Inferior parietal cortex (tissue), 1 donor: ENCODE measurements around the gene PLLP.

Experiments
- DNase-seq: peaks from one replicate; pipeline ENCODE4 v3.0.0-alpha.2; 2016; ENCODE audit errors: extremely low spot score

The PLLP gene

DNA sequence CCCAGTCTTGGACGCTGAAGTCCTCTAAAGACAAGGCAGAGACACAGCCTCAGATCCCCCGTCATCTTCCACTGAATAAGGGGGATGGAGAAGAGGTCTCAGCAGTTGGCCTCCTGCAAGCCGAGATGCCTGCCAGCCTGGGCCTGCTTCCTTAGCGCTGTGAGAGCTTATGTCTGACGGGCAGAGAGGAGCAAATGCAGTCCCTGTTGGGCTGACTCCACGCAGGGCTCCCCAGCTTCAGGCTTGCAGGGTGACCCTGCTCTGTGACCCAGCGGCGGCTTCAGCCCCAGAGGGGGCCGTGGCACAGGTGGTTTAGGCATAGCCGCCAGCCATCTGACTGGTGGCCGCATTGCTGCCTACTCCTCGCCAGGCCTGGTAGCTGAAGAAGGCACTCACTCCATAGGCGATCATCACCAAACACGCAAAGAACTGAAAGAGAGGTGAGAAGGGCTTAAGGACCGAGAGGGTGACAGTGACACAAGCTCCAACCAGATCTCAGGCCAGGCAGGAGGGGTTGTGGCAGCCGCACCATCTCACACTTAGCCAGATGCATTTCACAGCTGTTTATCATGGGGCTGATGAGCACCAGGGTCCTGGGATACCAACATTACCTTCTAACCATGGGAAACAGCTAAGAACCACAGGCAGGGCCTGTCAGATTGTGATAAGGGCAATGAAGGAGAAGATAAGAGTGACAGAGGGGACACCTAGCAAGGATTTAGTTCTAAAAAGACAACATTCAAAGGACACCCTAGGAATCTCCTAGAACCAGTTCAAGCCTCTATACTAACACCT lies 27.7 kb downstream of the PLLP start:
- no peak for DNase-seq

DNA sequence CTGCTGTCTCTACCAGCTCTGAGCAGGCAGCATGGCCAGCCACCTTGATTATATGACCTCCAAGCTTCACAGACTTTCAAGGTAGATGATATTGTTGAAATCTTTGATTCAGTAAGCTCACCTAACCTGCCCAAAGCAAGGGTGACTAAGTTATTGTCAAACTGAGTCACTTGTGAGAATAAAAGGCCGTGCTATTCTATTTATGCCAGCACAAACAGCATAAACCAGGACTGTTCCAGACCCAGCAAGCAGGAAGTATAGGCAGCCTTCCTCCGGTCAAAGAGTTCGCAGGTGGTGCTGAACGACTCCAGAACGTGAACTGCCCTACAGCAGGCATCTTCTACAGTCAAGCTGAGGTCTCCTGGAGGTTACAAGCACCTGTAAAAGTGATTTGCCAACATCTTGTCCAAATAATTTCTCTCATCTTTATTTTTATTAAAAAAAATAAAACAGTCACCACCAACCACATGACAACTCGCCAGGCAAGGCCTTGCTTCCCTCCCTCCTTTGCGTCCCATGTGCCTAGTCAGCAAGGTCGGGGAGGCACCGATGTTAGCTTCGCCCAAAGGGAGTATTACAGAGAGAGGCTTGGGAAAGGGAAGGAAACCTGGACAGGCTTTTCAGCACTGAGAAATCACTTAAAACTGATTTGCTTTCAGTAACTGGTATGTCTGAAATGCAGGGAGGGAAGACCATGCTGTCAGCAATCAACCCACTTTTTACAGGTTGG lies 28.6 kb downstream of the PLLP start:
- no peak for DNase-seq

DNA sequence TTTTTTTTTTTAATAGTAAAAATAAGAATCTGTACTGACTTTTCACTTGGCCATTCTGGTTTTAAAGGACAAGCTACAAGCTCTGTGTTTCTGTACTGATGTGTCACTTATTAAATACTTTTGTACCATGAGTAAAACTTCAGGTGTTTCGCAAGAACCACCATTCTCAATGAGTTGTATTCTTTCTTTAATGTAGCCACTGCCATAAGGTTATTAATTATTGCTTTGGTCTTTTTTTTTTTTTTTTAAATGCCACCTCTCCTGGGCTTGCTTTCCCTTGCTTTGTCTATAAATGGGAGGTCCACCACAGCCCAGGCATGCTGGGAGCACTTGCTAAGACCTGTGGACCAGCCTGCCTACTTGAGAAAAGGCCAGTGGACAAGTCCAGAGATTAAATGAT lies 31.0 kb downstream of the PLLP start:
- DNase-seq = no peak

DNA sequence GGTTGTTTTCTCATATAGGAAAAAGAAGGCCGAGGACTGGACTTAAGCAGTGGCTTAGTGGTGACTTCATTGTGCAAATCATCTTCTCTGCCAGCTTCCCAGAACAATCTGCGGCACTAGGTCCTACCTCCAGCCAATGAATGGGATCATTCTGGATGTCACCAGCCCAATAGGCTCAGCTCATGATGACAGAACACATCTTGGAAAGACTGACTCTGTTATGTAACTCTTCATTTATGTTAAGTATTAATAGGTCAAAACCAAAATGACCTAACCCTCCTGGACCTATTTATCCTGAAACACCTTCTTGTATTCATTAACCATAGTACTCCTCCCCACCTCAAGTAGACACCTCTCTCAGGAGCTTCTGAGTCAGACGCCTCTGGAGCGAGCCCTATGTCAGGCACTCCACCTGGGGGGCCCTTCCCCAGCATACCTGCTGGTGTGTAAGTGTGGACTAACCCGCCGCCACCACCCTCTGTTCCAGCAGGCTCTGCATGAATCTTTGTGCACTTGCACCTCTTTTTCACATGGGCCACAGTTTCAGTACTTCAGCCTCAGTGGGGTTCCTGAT lies 32.2 kb downstream of the PLLP start:
- no peak for DNase-seq

DNA sequence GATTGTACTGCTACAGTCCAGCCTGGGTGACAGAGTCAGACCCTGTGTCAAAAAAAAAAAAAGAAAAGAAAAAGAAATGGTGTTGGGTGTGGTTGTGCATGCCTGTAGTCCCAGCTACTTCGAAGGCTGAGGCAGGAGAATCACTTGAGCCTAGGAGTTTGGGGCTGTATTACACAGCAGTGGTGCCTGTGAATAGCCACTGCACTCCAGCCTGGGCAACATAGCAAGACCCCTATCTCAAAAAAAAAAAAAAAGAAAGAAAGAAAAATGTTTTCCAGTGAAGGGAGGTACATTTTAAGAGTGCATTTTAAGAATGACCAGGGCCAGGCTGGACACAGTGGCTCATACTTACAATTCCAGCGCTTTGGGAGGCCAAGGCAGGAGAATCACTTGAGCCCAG lies 33.1 kb downstream of the PLLP start:
- no peak for DNase-seq

DNA sequence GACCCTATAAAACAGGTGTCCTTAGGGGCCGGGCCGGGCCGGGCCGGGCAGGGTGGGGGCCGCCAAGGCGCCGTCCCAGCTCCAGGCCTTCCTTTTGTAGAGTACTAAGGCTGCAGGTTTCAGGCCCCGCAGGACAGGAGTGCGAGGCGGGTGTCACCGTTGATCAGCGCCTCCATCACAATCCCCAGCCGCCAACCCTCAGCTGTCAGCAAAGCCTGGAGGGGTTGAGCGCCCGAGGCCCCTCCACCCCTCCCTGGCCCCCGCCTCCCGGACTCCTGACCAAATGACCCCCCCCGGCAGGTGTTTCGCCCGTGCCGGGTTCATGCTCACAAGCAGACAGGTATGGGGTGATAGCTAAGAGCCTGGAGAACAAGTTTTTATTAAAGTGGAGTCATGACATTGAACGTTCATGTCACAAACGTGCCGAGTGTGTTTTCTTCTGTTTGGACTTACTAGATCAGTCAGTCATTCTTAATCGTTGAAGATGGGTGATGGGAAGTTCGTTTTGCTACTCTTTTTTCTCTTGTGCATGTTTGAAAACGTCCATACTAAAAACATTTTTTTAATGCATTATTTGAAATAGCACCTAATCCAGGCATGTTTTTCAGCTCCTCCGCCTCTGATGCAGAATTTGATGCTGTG lies 38.9 kb downstream of the PLLP start:
- DNase-seq = no peak

DNA sequence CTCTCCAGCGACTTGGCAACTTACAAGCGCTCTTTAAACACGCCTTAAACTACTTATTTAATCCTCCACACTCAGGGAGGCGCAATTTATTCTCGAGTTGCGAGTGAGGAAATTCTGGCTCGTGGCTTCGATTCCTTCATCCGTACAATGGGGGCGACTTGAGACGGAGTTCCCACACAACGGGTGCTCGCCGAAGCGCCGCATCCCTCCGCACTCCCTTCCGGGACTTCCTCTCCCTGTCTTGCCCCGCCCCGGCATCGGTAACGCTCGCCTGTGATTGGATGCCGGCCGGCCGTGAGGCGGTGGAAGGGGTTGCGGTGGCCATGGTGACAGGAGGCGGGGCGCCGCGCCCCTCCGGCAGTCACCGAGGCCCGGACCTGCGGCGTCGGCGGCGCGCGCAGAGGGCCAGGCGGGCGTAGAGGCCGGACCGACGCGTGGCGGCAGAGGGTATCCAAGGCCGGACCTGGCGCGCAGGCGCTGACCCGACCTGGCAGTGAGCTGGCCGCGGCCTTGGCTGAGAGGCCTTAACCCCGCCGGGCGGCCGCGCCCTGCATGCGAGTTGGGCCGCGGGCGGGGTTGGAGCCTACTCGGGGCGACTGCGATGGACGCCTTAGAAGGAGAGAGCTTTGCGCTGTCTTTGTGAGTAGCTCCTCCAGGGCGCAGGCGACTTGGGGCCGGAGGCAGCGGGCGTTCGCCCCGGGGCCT lies 39.6 kb downstream of the PLLP start, which contains the start of gene ARL2BP:
TSS of gene ARL2BP (plus strand) at position 493 of the 705 bp plus-strand sequence. CDS start at position 602, 109 bp downstream.
- DNase-seq = peak; percentile 94

DNA sequence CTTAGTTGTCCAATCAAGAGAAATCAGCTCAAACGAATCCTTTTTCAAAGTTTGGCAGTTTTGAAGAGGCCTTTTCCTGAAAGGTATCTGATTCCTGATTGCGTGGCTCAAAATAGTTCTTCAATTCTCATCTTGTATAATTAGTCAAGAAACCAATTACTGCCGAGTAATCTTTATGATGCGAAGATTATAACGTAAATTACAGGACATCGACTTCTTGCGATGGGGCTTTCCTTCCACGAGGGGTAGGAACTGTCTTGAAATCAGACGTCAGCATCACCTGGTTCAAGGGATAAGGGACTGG lies 40.1 kb downstream of the PLLP start:
- DNase-seq = no peak

DNA sequence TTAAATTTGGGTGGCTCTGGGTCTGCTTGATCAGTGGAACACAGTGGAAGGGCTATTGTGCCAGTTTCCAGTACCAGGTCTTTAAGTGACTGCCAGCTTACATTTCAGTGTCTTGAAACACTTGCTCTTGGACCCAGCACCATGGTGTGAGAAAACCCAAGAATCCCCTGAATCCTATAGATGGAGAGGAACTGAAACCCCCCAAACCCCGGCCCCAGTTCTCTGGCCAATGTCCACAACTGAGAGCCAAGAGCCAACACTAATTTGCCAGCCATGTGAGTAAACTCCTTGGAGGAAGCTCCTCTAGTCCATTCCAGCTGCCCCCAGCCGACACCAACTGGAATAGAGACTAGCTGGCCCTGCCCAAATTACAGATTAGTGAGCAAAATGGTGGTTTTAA lies 41.8 kb downstream of the PLLP start:
- no peak for DNase-seq

DNA sequence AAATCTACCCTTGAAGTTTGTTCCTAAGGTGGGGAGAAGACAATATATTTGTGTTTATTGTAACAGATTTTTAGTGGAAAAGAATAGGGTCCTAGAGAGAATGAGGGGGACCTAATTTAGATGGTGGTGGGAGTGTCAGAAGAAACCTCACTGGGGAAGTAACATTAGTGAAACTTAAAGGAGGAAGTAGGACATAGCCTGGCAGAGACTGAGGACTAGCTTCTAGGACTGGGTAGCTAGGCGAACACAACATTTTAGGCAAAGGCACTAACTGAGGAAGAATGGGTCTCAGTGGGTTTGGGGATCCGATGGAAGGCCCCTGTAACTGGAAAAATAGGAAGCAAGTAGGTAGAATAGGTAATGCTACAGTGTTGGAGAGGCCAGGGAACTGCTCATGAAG lies 43.6 kb downstream of the PLLP start:
- no peak for DNase-seq

DNA sequence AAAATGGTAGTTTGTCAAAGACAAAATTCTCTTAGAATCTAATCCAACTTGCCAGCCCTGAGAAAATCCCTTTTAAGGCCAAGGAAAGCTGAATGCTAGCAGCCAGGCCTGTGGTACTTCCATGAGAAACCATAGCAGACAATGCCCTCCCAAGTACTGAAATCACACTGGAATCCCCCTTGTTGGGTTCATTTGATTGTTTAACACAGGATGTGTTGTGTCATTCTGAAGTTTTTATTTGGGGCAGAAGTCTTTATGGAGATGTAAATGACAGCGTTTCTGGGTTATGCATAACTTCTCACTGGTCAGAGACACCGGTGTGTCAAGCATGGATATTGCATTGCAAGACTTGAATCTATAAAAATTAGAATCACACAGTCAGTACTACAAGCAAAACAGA lies 45.4 kb downstream of the PLLP start:
- no peak for DNase-seq

DNA sequence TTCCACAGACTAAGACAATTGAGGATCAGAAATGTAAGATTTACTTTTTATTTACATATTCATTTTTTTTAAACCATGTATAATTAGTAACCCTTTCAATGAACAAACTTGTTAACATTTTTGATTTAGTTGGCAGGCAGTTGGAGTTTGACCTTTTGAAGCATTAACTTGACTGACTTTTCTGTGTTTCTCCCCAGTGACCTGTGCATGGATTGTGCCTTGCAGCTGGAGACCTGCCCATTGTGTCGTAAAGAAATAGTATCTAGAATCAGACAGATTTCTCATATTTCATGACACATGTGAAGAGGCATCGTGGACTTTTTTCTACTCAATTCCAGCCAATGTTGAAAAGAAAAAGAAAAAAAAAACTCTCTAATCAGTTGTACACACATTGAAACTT lies 45.8 kb downstream of the PLLP start:
- no peak for DNase-seq

DNA sequence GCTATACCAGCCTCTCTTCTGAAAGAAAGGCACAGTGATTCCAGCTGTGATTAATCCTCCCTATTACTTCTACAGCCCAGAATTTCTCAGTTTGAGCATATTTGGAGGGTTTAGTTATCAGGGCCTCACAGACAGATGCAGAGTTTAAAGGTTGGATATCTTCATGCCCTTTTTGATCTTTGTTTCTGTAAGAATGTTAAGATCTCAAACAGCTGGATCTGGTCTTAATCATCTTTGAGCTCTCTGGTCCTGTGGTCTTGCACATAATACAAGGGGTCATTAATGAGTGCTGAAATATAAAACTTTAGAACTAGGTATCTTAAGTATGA lies 48.5 kb downstream of the PLLP start:
- no peak for DNase-seq

DNA sequence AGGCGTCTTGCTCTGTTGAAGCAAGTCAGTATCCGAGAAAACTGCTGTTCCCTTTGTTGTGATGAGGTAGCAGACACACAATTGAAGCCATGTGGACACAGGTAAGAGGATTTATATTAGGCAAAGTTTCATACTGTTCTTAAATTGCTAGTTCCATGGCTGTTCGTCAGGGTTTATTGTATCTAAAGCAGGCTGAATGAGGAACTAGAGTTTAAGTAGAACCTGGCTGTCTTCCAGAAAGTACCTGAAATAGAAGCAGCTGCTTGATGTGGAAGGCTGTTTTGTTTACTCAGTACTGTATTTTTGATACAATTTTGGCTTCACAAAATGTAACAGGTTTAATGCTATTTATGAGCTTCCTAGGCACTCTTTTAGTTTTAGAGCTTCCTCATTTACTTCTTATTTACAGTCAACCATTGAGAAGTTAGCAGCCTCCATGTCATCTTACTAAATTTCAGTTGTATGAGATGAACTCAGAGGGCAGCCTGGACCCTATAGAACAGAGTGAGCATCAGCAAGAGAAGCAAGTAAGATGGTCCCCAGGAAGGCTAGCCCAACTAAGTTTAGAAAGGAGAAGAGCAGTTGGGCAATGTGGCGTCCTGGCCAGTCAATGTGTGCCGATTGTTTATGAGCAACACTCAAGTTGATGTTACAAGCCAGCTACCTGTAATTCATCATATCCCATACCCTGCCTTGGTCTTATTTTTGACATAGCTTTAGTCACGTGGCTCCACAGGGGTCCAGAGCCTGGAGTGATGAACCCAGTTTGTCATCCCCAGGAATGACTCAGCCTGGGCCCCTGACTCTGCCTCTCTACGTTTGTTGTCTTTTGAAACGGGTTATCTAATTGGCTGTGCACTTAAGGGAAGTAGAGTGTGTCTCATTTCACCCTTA lies 49.1 kb downstream of the PLLP start:
- no peak for DNase-seq

DNA sequence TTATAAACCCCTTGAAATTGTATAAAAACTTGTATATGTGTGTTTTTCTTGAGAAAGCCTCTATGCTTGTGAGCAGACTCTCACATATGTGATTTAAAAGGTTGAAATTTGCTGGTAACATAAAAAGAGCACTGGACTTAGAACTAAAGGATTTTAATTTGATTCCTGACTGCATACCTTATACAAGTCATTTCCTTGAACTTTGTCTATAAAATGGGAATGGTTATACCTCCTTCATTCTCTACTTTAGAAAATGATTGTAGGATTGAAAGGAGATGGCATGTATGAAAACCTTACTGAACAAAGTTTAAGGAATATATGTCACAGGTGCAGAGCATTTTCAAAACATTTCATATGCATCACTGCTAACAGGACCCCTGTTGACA lies 49.8 kb downstream of the PLLP start:
- no peak for DNase-seq

DNA sequence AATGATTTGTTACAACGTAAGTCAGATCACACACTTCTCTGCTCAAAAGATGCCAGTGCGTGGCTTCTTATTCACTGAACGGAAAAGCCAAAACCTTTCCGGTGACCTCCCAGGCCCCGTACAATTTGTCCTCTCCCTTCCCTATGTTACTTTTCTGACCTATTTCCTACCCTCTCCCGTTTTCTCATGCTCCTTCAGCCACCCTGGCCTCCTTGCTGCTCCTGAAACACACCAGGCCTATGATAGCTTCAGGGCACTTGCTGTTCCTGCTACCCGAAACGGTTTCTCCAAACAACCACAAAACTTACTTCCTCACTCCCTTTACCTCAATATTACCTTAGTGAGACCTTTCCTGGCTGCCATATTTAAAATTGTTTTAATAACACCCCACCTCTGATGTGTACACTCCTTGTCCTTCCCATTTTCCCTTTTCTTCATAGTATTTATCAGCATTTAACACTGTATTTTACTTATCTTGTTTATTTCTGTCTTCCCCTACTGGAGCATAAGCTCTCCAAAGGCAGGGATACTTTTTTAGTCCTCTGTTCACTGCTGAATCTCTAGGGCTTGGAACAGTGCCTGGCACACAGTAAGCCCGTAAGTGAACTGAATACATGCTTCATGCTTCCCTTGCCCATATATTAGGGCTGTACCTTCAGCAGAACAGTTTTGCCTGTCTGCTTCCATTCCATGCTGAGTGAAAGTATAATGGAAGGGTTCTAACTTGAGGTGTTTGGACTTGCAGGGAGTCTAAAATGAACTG lies 50.3 kb downstream of the PLLP start:
- DNase-seq = no peak

DNA sequence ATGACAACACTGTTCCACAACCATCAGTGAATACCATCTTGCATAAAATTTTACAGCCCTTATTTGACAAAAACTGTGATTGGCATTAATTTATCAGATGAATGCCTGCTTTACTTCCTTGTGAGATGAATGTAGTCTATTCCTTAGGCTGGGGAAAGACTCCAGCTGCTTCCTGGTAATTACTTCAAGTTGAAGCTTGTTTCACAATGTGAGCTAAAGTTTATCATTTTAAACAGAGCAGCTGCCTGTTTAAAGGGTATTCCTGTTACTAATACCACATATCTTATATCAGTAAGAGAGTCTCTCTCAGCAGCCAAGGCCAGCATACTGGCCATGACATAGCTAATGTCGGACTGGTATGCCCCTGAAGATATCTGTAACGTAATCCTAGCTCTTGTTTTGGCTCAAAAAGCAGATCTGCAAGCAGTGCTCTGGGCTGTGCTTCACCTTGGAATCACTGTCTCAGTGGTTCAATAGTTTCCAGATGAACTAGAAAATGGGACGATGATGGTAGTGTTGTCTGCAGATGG lies 52.6 kb downstream of the PLLP start:
- DNase-seq = no peak

DNA sequence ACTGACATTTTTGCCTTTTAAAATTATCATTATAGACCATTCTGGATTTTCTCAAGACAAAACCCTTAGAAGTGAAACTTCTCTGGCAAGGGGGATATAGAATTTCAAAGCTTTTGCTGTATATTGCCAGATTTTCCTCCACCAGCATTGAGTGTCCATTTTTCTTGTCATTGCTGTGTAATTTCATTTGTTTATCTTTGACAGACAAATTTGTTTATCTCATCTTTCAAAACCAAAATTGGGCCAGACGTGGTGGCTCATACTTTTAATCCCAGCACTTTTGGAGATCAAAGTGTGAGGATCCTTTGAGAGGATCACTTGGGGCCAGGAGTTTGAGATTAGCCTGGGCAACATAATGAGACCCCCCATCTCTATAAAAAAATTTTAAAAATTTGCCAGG lies 55.4 kb downstream of the PLLP start:
- DNase-seq = no peak

DNA sequence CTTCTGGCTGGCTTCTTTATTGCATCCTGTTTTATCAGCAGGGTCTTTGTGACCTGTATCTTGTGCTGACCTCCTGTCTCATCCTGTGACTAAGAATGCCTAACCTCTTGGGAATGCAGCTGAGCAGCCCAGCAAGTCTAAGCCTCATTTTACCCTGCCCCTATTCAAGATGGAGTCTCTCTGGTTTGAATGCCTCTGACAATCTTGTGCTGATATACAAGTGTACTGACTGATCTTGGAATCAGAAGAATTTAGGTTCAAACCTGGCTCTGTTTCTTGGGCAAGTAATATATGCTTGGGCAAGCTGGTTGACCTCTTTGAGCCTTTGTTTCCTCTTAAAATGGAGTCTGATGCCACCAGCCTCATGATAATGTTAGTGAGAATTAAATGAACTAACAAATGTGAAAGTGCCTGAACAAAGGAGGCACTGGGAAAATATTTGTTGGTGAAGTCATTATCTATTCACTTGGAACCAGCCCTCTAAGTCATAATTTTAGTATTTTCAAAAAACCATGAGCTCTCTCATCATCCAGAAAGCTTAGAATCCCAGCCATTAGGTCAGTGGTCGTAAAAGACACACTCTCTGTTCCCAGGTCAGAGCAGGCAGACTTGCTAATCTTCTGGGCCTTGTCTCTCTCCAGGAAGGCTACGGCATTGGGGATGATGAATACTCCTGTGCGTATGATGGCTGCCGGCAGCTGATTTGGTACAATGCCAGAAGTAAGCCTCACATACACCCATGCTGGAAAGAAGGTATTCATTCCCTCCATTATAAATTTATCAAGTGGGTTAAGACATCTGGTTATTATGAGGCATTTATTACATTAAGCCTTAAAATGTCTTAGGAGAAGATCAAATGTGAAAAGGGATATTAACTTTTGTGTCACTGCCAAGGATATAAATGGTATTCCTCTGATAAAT lies 57.5 kb downstream of the PLLP start:
- no peak for DNase-seq
